ENCODE data around the gene CR1. TPM values are rescaled to one million over a fixed set of nuclear protein-coding genes. Genes with fewer than 3 reads are reported as not detected.

The CR1 gene
- total RNA-seq, 1 donor from 2014 or later, result 0.09 TPM

DNA sequence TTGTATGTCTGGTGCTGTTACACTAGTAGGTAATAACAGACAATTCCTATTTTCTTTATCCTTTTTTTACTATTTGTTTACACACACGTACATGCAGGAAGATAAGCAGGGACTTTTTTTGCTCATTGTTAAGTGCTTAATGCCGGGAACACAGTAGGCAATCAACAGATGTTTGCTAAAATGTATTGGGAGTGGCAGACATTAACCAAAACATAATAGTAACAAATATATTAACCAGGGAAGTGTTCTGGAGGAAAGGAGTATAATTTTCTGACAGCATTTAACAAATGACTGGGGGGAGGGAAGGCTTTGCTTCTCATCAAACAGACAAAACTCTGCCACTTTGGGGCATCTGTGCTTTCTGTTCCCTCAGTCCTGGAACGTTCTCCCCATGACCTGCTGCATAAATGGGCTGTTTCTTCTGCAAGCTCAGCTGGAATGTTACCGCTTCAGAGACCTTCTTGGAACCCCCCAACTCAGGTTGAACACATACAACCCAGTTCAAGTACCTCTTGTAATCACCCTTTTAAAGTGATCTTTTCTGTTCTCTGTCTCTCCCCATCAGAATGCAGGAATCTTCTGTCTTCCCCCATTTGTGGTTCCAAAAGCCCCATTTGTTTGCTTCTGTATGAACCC lies 151.1 kb downstream of the CR1 start:
- peaks cover 12% of the 10 kb centered on the region for H3K27me3 ChIP-seq (ENCODE audit: insufficient read depth, low read length)
- H3K27ac ChIP-seq (ENCODE audit: low read depth, low read length), result no peak overlapping the region
- FAIRE-seq (no peak), DNase-seq (ENCODE audit: low read depth) (no peak)
- no peak overlapping the region for H2AFZ ChIP-seq (ENCODE audit: low read depth, low read length)
- no peaks in the 10 kb centered on the region for H3K79me2 ChIP-seq (ENCODE audit: insufficient read depth, low read length)
- no peak overlapping the region for H3K4me2 ChIP-seq (ENCODE audit: low read length)
- Mint-ChIP-seq H3K4me1 (ENCODE audit: low read depth, unreplicated experiment) (no peaks in the 10 kb centered on the region), H3K27me3 (ENCODE audit: low read depth, unreplicated experiment) (peaks cover 28% of the 10 kb centered on the region), H3K9me3 (ENCODE audit: unreplicated experiment) (peaks cover 3% of the 10 kb centered on the region), H3K4me3 (ENCODE audit: unreplicated experiment) (no peak overlapping the region), H3K27ac (ENCODE audit: unreplicated experiment) (no peak overlapping the region), H3K36me3 (ENCODE audit: low read depth, unreplicated experiment) (no peaks in the 10 kb centered on the region)
- no peak overlapping the region for H3K4me3 ChIP-seq (ENCODE audit: insufficient read depth, low read depth, low read length)
- H3K36me3 ChIP-seq (ENCODE audit: insufficient read depth, low read length), result no peaks in the 10 kb centered on the region
- H3K4me1 ChIP-seq (ENCODE audit: insufficient read depth, low read length), result peaks cover 10% of the 10 kb centered on the region
- H3K9me3 ChIP-seq (ENCODE audit: insufficient read depth, low read depth, low read length), result no peaks in the 10 kb centered on the region
- H3K9ac ChIP-seq (ENCODE audit: low read length), result no peak overlapping the region
- no peaks in the 10 kb centered on the region for H4K20me1 ChIP-seq (ENCODE audit: insufficient read depth, low read length)
- TF ChIP-seq EZH2 (IDR thresholded peaks at IDR 0.05; ENCODE audit: insufficient read depth, low read length), result no peak
- TF ChIP-seq, protein P1, sequence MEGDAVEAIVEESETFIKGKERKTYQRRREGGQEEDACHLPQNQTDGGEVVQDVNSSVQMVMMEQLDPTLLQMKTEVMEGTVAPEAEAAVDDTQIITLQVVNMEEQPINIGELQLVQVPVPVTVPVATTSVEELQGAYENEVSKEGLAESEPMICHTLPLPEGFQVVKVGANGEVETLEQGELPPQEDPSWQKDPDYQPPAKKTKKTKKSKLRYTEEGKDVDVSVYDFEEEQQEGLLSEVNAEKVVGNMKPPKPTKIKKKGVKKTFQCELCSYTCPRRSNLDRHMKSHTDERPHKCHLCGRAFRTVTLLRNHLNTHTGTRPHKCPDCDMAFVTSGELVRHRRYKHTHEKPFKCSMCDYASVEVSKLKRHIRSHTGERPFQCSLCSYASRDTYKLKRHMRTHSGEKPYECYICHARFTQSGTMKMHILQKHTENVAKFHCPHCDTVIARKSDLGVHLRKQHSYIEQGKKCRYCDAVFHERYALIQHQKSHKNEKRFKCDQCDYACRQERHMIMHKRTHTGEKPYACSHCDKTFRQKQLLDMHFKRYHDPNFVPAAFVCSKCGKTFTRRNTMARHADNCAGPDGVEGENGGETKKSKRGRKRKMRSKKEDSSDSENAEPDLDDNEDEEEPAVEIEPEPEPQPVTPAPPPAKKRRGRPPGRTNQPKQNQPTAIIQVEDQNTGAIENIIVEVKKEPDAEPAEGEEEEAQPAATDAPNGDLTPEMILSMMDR (IDR thresholded peaks at IDR 0.05; ENCODE audit: insufficient read depth, low read depth, low read length), result no peak

DNA sequence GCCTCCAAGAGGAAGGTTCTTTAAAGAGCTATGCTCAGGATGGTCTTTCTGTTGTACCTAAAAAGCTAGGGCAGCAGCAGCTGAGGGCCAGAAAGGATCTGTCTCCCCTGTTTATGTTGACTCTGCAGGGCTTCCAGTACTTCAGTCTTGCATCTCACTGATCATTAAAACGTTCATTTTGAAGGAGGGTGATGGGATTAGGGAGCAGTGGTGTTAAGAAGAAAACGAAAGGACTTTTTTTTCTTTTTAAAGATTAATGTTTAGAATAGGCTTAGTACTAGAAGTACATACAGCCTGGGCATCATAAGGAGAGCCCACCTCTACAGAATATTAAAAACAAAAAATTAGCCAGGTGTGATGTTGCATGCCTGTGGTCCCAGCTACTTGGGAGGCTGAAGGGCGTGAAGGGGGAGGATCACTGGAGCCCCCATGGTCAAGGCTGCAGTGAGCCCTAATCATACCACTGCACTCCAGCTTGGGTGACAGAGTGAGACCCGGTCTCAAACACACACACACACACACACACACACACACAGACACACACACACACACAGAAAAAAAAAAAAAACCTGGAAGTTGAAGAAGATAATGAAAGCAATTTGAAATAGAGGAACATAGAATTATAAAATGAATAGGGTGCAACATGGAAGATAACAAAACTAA lies 151.8 kb downstream of the CR1 start:
- H3K27ac Mint-ChIP-seq (ENCODE audit: unreplicated experiment), result peak overlapping the region; percentile 77
- peaks cover 28% of the 10 kb centered on the region for H3K27me3 Mint-ChIP-seq (ENCODE audit: low read depth, unreplicated experiment)
- H3K9me3 Mint-ChIP-seq (ENCODE audit: unreplicated experiment), result peaks cover 3% of the 10 kb centered on the region
- FAIRE-seq (no peak), DNase-seq (ENCODE audit: low read depth) (no peak)
- no peak overlapping the region for H2AFZ ChIP-seq (ENCODE audit: low read depth, low read length)
- no peaks in the 10 kb centered on the region for H3K79me2 ChIP-seq (ENCODE audit: insufficient read depth, low read length)
- no peak overlapping the region for H3K9ac ChIP-seq (ENCODE audit: low read length)
- H3K36me3 ChIP-seq (ENCODE audit: insufficient read depth, low read length), result no peaks in the 10 kb centered on the region
- H3K4me2 ChIP-seq (ENCODE audit: low read length), result no peak overlapping the region
- H3K27me3 ChIP-seq (ENCODE audit: insufficient read depth, low read length), result peaks cover 12% of the 10 kb centered on the region
- no peaks in the 10 kb centered on the region for H4K20me1 ChIP-seq (ENCODE audit: insufficient read depth, low read length)
- H3K4me1 Mint-ChIP-seq (ENCODE audit: low read depth, unreplicated experiment), result no peaks in the 10 kb centered on the region
- H3K9me3 ChIP-seq (ENCODE audit: insufficient read depth, low read depth, low read length), result no peaks in the 10 kb centered on the region
- no peak overlapping the region for H3K27ac ChIP-seq (ENCODE audit: low read depth, low read length)
- H3K4me3 ChIP-seq (ENCODE audit: insufficient read depth, low read depth, low read length), result no peak overlapping the region
- peaks cover 10% of the 10 kb centered on the region for H3K4me1 ChIP-seq (ENCODE audit: insufficient read depth, low read length)
- H3K36me3 Mint-ChIP-seq (ENCODE audit: low read depth, unreplicated experiment), result no peaks in the 10 kb centered on the region
- TF ChIP-seq EZH2 (IDR thresholded peaks at IDR 0.05; ENCODE audit: insufficient read depth, low read length), result no peak
- TF ChIP-seq, protein P1 (IDR thresholded peaks at IDR 0.05; ENCODE audit: insufficient read depth, low read depth, low read length), result no peak
- H3K4me3 Mint-ChIP-seq (ENCODE audit: unreplicated experiment), result no peak overlapping the region
